Left kidney (tissue), 2 donors: Measurements from ENCODE around the gene NCF4. TPM values are rescaled to one million over a fixed set of nuclear protein-coding genes. Genes with fewer than 3 reads are reported as not detected.

Experiments
- DNase-seq: peaks from one replicate; pipeline ENCODE4 v3.0.0-alpha.2; 2013
- polyA plus RNA-seq: library from polyadenylated mRNA; unstranded; fragments of 120-200 nt; gene quantifications from one replicate; pipeline ENCODE4 v1.2.1, GENCODE V29; 2013; ENCODE audit not compliant: insufficient read length

Gene NCF4
- polyA plus RNA-seq, 1 donor, result 2.0 TPM

GRCh38 chr22:36894266-36894665, 33.5 kb downstream of the NCF4 start:
- DNase-seq, result no peak

- DNase-seq, result no peak
These were observed 36.8 kb downstream of the NCF4 start for GRCh38 chr22:36897611-36898010.

- DNase-seq, result no peak
These were observed 37.9 kb downstream of the NCF4 start for GRCh38 chr22:36898690-36899089.

- DNase-seq, result no peak
These were observed 38.7 kb downstream of the NCF4 start for GRCh38 chr22:36899498-36899897.

GRCh38 chr22:36900225-36900624, 39.4 kb downstream of the NCF4 start:
- no peak for DNase-seq

GRCh38 chr22:36900880-36901279, 40.1 kb downstream of the NCF4 start:
- DNase-seq, result no peak

GRCh38 chr22:36901411-36902142, 40.8 kb downstream of the NCF4 start:
- DNase-seq, result no peak

GRCh38 chr22:36902143-36902926, 41.5 kb downstream of the NCF4 start:
- no peak for DNase-seq

GRCh38 chr22:36904260-36904880, 43.6 kb downstream of the NCF4 start:
- no peak for DNase-seq

- DNase-seq, result no peak
These were observed 46.7 kb downstream of the NCF4 start for GRCh38 chr22:36907253-36908195.

- no peak for DNase-seq
These were observed 49.7 kb downstream of the NCF4 start for GRCh38 chr22:36910461-36910860.

- DNase-seq, result no peak
These were observed 51.3 kb downstream of the NCF4 start for GRCh38 chr22:36911887-36912661.

- no peak for DNase-seq
These were observed 52.1 kb downstream of the NCF4 start for GRCh38 chr22:36912694-36913426.

GRCh38 chr22:36913427-36914389, 52.9 kb downstream of the NCF4 start, which contains the start of gene CSF2RB:
TSS of gene CSF2RB (plus strand) at chr22:36913628. CDS start at chr22:36922208, 8,580 bp downstream.
- no peak for DNase-seq

- DNase-seq, result no peak
These were observed 53.6 kb downstream of the NCF4 start for GRCh38 chr22:36914390-36914752.

- DNase-seq, result no peak
These were observed 55.2 kb downstream of the NCF4 start for GRCh38 chr22:36916034-36916433.

GRCh38 chr22:36918586-36919284, 57.9 kb downstream of the NCF4 start:
- no peak for DNase-seq

GRCh38 chr22:36921309-36922104, 60.7 kb downstream of the NCF4 start:
- DNase-seq, result no peak
